HG03354 (cell line): ENCODE results near the gene TSPEAR.
"Not testable (repeated sequence)": the region's sequence is repeated elsewhere in the genome, so short reads cannot be mapped to it uniquely, and the experiment has no call there.

Source experiments
- ATAC-seq: cut with Tn5 transposase; IDR thresholded peaks from one replicate; pipeline ENCODE4 v1.9.1; 2021; ENCODE audit warnings: mild to moderate bottlenecking; ENCODE audit not compliant: unreplicated experiment, poor library complexity, severe bottlenecking

TSPEAR gene

GRCh38 chr21:44706026-44706705 is 5.2 kb downstream of the TSPEAR start:
- no peak for ATAC-seq

DNA sequence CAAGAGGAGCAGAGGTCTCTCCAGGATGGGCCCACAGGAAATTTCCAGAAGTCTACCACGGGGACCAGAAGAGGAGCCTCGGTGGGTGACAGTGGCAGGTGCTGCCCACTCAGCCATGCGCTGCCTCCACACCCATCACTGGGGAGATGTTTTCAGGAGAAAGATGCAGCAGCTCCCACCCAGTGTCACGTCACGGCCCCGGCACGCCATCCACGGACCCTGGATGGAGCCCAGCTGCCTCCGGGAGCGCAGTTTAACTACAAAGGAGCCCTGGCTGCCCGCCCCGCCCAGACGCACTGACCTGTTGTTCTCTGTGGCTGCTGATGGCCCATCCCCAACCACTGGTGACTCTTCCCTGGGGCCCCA is 6.8 kb downstream of the TSPEAR start:
- ATAC-seq = no peak

- no peak for ATAC-seq
Measured at GRCh38 chr21:44703731-44704635, 7.4 kb downstream of the TSPEAR start.

DNA sequence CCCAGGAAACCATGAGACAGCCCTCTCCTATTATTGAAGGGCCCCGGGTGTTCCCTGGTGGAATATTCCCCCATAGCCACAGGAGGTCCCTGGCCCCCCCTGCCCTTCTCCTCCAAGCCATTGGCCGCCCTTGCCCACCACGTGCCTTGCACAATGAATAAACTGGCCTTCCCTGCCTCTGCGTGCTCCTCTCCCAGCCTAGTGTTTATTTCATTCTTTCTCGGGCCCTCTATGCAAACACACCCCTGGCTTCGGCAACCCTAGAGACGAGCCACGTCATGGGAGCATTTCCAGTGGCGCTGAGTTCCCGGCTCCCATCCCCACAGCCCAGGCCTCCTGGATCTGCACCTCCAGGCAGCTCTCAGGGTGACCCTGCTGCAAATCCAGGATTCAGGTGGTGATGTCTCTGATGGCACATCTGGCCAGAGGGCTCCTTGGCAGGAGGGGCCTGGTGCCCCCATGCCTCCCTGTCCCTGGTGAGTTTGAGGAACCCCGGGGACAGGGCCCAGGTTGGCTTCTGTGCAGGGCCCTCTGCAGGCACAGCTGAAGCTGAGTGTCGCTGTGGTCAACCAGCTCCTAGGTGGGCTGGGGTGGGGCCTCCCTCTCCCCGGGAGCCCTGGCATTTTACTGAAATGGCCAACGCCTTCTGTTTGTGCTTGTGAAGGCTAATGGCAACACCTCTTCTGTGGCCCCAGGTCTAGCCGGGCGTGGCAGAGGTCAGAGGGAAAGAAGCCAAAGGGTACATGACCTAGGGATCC is 8.2 kb downstream of the TSPEAR start:
- ATAC-seq = no peak

DNA sequence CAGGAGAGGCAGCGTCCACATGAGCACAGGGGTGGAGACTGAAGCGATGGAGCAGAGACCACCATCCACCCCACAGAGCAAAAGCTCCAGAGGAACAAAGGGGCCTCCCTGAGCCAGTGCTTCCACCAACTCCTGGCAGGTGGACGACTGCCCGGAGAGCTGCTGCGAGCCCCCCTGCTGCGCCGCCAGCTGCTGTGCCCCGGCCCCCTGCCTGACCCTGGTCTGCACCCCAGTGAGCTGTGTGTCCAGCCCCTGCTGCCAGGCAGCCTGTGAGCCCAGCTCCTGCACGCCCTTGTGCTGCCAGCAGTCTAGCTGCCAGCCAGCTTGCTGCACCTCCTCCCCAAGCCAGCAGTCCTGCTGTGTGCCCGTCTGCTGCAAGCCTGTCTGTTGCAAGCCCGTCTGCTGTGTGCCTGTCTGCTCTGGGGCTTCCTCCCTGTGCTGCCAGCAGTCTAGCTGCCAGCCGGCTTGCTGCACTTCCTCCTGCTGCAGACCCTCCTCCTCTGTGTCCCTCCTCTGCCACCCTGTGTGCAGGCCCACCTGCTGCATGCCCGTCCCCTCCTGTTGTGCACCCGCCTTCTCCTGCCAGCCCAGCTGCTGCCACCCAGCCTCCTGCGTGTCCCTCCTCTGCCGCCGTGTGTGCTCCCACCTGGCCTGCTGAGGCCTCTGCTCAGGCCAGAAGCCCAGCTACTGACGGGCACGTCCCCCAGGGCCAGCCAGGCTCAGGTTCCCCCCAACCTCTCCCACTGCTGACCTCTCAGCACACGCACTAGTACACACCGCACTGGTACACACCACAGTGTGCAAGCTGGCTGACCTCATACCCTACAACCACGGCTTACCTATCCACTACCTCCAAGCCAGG is 9.0 kb downstream of the TSPEAR start:
- ATAC-seq = no peak

GRCh38 chr21:44701541-44701940 is 9.8 kb downstream of the TSPEAR start:
- no peak for ATAC-seq

GRCh38 chr21:44701023-44701400 is 10.4 kb downstream of the TSPEAR start:
- ATAC-seq = no peak

- no peak for ATAC-seq
Measured at GRCh38 chr21:44700101-44701022, 11.0 kb downstream of the TSPEAR start.

GRCh38 chr21:44699502-44700001 is 11.8 kb downstream of the TSPEAR start:
- no peak for ATAC-seq

DNA sequence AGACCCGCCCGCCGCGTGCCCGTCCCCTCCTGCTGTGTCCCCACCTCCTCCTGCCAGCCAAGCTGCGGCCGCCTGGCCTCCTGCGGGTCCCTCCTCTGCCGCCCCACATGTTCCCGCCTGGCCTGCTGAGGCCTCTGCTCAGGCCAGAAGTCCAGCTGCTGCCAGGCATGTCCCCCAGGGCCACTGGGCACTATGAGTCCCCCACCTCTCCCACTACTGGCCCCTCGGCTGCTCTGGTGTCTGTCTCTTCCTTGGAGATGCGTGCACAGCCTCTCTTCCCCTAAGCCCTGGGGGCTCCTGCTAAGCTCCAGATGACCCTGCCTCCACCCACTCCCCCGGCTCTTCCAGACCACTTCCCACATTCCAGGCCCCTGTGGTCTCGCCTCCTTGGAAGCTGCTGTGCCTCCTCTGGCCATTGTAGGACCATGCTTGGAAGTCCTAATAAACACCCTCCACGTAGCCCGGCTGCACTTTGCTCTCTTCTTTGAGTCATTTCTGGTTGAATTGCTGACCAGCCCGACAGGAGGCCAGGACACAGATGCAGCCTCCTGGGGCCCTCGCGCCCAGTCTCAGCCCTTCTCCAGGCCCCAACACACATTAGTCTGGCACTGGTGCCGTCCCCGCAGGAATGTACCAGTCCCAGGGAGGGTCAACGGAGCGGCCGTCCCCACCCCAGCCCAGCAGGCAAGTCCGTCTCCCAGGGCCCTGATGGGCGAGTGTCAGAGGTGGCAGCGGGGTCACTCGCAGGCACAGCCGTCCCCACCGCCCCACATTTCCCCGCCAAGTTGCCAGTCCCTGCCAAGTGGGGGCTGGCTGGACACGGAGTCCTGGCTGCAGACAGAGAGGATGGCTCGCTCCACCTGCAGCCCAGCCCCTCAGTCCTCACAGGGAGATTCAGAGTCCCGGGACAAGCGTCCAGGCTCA is 13.3 kb downstream of the TSPEAR start:
- ATAC-seq = no peak

- ATAC-seq = not testable (repeated sequence)
Measured at GRCh38 chr21:44697172-44697810, 14.1 kb downstream of the TSPEAR start, which contains the start of gene KRTAP10-12. Gene KRTAP10-12, plus strand, starts transcription at chr21:44697172. Its CDS starts 30 bp downstream, at chr21:44697202.

DNA sequence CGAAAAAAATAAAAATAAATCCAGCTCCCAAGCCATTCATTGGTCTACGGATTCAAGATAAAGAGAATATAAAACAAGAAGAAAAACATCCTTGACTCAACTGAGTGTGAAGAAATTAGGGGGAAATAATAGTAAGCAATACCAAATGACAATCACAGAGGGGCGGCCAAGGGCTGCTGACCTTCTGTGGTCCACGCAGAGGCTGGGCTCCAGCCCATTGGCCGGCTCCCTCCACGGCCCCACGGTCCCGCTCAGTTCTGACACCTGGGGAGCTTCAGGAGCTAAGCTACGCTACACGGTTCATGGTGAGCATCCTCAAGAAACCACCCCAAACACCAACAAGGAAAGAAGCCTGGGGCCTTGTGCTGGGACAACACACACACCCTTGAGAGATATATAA is 14.8 kb downstream of the TSPEAR start:
- ATAC-seq = no peak

- ATAC-seq = no peak
Measured at GRCh38 chr21:44695641-44696040, 15.7 kb downstream of the TSPEAR start.

DNA sequence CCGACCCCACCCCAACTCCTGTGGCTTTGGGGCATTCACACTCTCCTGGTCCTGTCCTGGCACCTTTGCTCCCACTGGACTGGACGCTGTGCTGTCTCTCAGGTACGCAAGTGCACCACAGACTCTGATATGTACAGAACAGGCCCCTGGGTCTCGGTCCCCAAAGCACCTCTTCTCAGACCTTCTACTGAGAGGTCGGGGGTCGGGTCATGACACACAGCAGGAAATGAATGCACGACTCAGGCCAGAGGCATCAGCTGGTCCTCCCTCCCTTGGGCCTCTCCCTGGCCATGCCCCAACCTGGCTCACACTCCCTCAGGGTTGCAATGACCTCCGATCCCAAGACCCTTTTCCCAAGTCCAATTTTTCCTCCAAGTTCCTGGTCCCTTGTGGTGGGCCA is 16.2 kb downstream of the TSPEAR start:
- ATAC-seq = no peak

DNA sequence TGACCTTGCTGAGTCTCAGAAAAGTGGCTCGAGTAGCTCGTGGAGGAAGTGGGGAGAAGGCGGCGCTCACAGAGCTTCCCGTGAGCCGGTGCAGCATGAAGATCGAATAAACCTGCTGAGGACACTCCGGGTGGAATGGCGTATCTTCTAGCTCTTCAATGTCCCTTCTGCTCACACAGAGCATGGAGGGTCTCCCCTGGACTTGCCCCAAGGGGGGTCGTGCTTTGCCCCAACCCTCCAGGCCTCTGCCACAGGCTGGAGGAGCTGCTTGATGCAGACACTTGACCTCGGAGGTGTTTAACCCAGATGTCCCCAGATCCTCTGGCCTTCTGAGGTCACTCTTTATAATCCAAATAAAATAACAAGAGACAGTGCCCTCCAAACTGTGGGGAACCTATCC is 16.6 kb downstream of the TSPEAR start:
- ATAC-seq = no peak

DNA sequence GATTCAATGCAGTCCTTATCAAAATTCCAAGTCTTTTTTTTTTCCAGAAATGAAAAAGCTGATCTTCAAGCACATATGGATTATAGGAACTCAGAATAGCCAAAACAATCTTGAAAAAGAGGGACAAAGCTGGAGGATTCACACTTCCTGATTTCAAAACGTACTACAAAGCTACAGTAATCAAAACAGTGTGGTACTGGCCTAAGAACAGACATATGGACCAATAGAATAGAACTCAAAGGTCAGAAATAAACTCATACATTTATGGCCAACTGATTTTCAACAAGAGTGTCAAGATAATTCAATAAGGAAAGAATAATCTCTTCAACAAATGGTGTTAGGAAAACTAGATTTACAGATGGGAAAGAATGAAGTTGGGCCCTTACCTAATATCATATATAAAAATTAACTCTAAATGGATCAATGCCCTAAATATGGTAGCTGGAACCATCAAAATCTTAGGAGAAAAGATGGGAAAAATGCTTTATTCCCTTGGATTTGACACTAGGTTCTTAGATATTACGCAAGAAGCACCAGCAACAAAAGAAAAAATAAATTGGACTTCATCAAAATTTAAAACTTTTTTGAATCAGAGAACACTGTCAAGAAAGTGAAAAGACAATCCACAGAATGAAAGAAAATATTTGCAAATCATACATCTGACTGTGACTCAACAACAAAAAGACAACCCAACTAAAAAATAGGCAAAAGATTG is 18.4 kb downstream of the TSPEAR start:
- ATAC-seq = no peak
